K562 (cell line): ENCODE measurements around the gene SLC1A4. TPM values are rescaled to one million over a fixed set of nuclear protein-coding genes. Genes with fewer than 3 reads are reported as not detected.

Experiments used
- ARID1B ChIP-seq: fragments of 450-650 bp; IDR thresholded peaks from 2 replicates; pipeline ENCODE4 v1.6.1; 2016; ENCODE audit warnings: antibody characterized with exemption, mild to moderate bottlenecking, inconsistent platforms
- ILF3 ChIP-seq: fragments of 450-650 bp; IDR thresholded peaks from 2 replicates; pipeline ENCODE4 v1.6.1; 2018; ENCODE audit warnings: antibody characterized with exemption, mild to moderate bottlenecking, moderate library complexity, borderline replicate concordance
- ILK ChIP-seq: fragments of 450-650 bp; IDR thresholded peaks from 2 replicates; pipeline ENCODE4 v1.6.1; 2016; ENCODE audit warnings: missing genetic modification characterization, low read depth, mild to moderate bottlenecking, missing compliant biosample characterization, moderate library complexity, borderline replicate concordance
- MIER1 ChIP-seq: fragments of 450-650 bp; IDR thresholded peaks from 2 replicates; pipeline ENCODE4 v1.6.1; 2016; ENCODE audit warnings: antibody characterized with exemption, mild to moderate bottlenecking, low read depth
- NELFE ChIP-seq: IDR thresholded peaks from 2 replicates; pipeline ENCODE4 v1.6.1; 2011; ENCODE audit warnings: mild to moderate bottlenecking; ENCODE audit not compliant: insufficient read depth, insufficient read length
- NFE2 ChIP-seq: IDR thresholded peaks from 2 replicates; pipeline ENCODE4 v1.6.1; 2014; ENCODE audit warnings: antibody characterized with exemption, low read depth
- RBM15 ChIP-seq: fragments of 200-400 bp; formaldehyde crosslinking; IDR thresholded peaks from 2 replicates; pipeline ENCODE4 v1.6.1; 2018; ENCODE audit warnings: mild to moderate bottlenecking, low read length, moderate library complexity; ENCODE audit not compliant: insufficient read depth
- SIRT6 ChIP-seq: IDR thresholded peaks from one replicate; pipeline ENCODE4 v1.6.1; 2012; ENCODE audit warnings: low read depth, mild to moderate bottlenecking, control low read depth, inconsistent platforms, low read length, moderate library complexity
- SMAD4 ChIP-seq: fragments of 250-450 bp; sonication (Bioruptor Pico); conservative IDR thresholded peaks from 2 replicates; pipeline ENCODE4 v1.8.0; 2021; ENCODE audit warnings: inconsistent platforms, mild to moderate bottlenecking, moderate library complexity
- SP1 ChIP-seq: sonication (generic); formaldehyde crosslinking; IDR thresholded peaks from 2 replicates; pipeline ENCODE4 v1.8.1; 2022; ENCODE audit warnings: mild to moderate bottlenecking, missing genetic modification reagents
- ZFPM2 ChIP-seq: fragments of 250-450 bp; sonication (Bioruptor Pico); IDR thresholded peaks from 2 replicates; pipeline ENCODE4 v1.5.1; 2022; ENCODE audit warnings: mild to moderate bottlenecking
- ZNF184 ChIP-seq: sonication (generic); formaldehyde crosslinking; IDR thresholded peaks from 2 replicates; pipeline ENCODE4 v1.5.0; 2020; ENCODE audit warnings: missing genetic modification reagents
- ZNF217 ChIP-seq: sonication (generic); formaldehyde crosslinking; IDR thresholded peaks from 2 replicates; pipeline ENCODE4 v1.8.0; 2022; ENCODE audit warnings: mild to moderate bottlenecking, missing genetic modification reagents
- ZNF699 ChIP-seq: fragments of 250-450 bp; sonication (Bioruptor Pico); IDR thresholded peaks from 2 replicates; pipeline ENCODE4 v1.8.0; 2021; ENCODE audit warnings: mild to moderate bottlenecking, moderate library complexity; ENCODE audit not compliant: insufficient replicate concordance
- polyA plus RNA-seq, 8 experiments: library from polyadenylated mRNA; depleted of rRNA in 4 of 8; stranded (reverse) in 5 of 8; unstranded in 3 of 8; fragments of >200 nt; fragmentation: Nextera tagmentation in 2 of 8; fragmentation: Illumina TruSeq in 1 of 8; extraction: Ambion mirVana in 2 of 8; extraction: Trizol in 1 of 8; gene quantifications; 2 replicates each; pipeline versions ENCODE4 v1.2.1 to v1.2.3, GENCODE V29; 2011 to 2014; ENCODE audit warnings: inconsistent platforms in 1 of 8, missing spikeins in 1 of 8
- total RNA-seq, 7 experiments: library from RNA; depleted of rRNA in 6 of 7; stranded (reverse); fragments of >200 nt in 6 of 7; fragmentation: Illumina TruSeq in 2 of 7; extraction: Trizol in 2 of 7; gene quantifications; 2 replicates each; pipeline versions ENCODE4 v1.2.1 to v1.2.3, GENCODE V29; 2011 to 2021; ENCODE audit warnings: low replicate concordance in 1 of 7
- TF ChIP-seq, protein P1 (sequence below): fragments of 450-650 bp; IDR thresholded peaks from 2 replicates; pipeline ENCODE4 v1.7.1; 2018; ENCODE audit warnings: mild to moderate bottlenecking, low read depth; ENCODE audit not compliant: partially characterized antibody
- TF ChIP-seq, protein P2 (sequence below): sonication (generic); formaldehyde crosslinking; IDR thresholded peaks from 2 replicates; pipeline ENCODE4 v1.9.0; 2022; ENCODE audit warnings: mild to moderate bottlenecking, missing genetic modification reagents
- TF ChIP-seq, protein P3 (sequence below), 2 experiments: IDR thresholded peaks; 2 replicates each; pipeline ENCODE4 v1.6.1; 2011; ENCODE audit warnings: borderline replicate concordance in 1 of 2, control low read depth in 1 of 2, low read depth in 1 of 2, low read length in 1 of 2, mild to moderate bottlenecking in 1 of 2, mixed read lengths in 1 of 2, moderate library complexity in 1 of 2; ENCODE audit not compliant: insufficient read depth in 1 of 2, insufficient read length in 1 of 2, poor library complexity in 1 of 2, severe bottlenecking in 1 of 2; ENCODE audit errors: extremely low read depth in 1 of 2
- TF ChIP-seq, protein P4 (sequence below): IDR thresholded peaks from 3 replicates; pipeline ENCODE4 v1.6.1; 2011; ENCODE audit warnings: borderline replicate concordance, mild to moderate bottlenecking, moderate library complexity; ENCODE audit not compliant: insufficient read length; ENCODE audit errors: extremely low read depth
- TF ChIP-seq, protein P5 (sequence below): fragments of 450-650 bp; formaldehyde crosslinking; IDR thresholded peaks from 2 replicates; pipeline ENCODE4 v1.4.0; 2022; ENCODE audit warnings: missing genetic modification characterization

The SLC1A4 gene
- total and polyA plus RNA-seq, 9 of the 15 experiments (the other 6 are each of a cell fraction or from before 2014, with no cell fraction given) = 4.4 to 24.0 (median 10.9) TPM

DNA sequence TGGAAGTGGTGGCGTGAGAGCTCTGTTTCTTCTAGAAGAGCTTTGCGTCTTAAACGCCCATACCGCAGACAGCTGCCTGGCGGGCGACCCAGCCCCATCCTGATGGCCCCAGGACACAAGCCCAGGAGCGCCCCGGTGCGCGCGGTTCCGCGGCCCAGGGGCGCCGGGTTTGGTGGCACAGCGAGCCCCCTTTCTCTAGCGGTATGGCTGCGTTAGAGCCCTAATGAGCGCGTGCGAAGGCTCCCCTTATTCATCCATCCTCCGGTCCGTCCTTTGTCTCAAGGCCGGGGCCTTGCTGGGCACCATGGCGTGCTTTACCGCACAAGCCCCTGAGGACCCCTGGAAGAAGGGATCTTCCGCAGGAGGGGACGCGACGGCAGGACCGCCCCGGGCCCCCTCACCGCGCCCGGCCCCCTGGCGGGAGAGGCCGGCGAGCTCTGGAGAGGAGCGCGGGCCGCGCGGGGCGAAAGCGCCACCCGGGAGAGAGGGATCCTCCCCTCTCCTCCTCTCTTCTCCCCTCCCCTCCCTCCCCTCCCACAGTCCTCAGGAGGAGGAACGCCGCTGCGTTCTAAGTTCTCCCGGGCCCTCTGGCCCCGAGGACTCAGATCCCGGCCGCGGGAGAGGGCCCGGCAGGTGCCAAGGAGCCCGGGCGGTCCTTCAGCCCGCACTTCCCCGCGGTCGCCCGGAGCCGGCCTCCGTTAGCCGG is 626 bp upstream of the SLC1A4 start (continued):
- TF ChIP-seq ZNF217 (CRISPR knock-in tag) = no peak
- TF ChIP-seq RBM15 = no peak
- TF ChIP-seq, protein P1, sequence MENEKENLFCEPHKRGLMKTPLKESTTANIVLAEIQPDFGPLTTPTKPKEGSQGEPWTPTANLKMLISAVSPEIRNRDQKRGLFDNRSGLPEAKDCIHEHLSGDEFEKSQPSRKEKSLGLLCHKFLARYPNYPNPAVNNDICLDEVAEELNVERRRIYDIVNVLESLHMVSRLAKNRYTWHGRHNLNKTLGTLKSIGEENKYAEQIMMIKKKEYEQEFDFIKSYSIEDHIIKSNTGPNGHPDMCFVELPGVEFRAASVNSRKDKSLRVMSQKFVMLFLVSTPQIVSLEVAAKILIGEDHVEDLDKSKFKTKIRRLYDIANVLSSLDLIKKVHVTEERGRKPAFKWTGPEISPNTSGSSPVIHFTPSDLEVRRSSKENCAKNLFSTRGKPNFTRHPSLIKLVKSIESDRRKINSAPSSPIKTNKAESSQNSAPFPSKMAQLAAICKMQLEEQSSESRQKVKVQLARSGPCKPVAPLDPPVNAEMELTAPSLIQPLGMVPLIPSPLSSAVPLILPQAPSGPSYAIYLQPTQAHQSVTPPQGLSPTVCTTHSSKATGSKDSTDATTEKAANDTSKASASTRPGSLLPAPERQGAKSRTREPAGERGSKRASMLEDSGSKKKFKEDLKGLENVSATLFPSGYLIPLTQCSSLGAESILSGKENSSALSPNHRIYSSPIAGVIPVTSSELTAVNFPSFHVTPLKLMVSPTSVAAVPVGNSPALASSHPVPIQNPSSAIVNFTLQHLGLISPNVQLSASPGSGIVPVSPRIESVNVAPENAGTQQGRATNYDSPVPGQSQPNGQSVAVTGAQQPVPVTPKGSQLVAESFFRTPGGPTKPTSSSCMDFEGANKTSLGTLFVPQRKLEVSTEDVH = no peak
- no peak; the same call in 1 of the 2 replicates for TF ChIP-seq NFE2
- TF ChIP-seq, protein P2, sequence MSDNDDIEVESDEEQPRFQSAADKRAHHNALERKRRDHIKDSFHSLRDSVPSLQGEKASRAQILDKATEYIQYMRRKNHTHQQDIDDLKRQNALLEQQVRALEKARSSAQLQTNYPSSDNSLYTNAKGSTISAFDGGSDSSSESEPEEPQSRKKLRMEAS (CRISPR knock-in tag) = peak; percentile 73
- TF ChIP-seq ARID1B = no peak
- TF ChIP-seq ZNF184 (CRISPR knock-in tag) = no peak
- TF ChIP-seq, protein P3, sequence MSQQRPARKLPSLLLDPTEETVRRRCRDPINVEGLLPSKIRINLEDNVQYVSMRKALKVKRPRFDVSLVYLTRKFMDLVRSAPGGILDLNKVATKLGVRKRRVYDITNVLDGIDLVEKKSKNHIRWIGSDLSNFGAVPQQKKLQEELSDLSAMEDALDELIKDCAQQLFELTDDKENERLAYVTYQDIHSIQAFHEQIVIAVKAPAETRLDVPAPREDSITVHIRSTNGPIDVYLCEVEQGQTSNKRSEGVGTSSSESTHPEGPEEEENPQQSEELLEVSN (IDR thresholded peaks at IDR 0.05; ENCODE audit: borderline replicate concordance in 1 of 2, extremely low read depth in 1 of 2, insufficient read depth in 1 of 2, insufficient read length in 1 of 2, low read depth in 1 of 2, low read length in 1 of 2, poor library complexity in 1 of 2, severe bottlenecking in 1 of 2) = peak; percentile 37 to 78
- TF ChIP-seq ZFPM2 = no peak
- no peak for TF ChIP-seq ILK
- TF ChIP-seq ZNF699 (CRISPR knock-in tag) = no peak
- no peak for TF ChIP-seq ILF3
- TF ChIP-seq, protein P4, sequence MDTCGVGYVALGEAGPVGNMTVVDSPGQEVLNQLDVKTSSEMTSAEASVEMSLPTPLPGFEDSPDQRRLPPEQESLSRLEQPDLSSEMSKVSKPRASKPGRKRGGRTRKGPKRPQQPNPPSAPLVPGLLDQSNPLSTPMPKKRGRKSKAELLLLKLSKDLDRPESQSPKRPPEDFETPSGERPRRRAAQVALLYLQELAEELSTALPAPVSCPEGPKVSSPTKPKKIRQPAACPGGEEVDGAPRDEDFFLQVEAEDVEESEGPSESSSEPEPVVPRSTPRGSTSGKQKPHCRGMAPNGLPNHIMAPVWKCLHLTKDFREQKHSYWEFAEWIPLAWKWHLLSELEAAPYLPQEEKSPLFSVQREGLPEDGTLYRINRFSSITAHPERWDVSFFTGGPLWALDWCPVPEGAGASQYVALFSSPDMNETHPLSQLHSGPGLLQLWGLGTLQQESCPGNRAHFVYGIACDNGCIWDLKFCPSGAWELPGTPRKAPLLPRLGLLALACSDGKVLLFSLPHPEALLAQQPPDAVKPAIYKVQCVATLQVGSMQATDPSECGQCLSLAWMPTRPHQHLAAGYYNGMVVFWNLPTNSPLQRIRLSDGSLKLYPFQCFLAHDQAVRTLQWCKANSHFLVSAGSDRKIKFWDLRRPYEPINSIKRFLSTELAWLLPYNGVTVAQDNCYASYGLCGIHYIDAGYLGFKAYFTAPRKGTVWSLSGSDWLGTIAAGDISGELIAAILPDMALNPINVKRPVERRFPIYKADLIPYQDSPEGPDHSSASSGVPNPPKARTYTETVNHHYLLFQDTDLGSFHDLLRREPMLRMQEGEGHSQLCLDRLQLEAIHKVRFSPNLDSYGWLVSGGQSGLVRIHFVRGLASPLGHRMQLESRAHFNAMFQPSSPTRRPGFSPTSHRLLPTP = no peak
- TF ChIP-seq SP1 (CRISPR knock-in tag) = no peak
- TF ChIP-seq SMAD4 = no peak; the same call in 1 of the 2 replicates
- no peak for TF ChIP-seq SIRT6
- TF ChIP-seq, protein P5, sequence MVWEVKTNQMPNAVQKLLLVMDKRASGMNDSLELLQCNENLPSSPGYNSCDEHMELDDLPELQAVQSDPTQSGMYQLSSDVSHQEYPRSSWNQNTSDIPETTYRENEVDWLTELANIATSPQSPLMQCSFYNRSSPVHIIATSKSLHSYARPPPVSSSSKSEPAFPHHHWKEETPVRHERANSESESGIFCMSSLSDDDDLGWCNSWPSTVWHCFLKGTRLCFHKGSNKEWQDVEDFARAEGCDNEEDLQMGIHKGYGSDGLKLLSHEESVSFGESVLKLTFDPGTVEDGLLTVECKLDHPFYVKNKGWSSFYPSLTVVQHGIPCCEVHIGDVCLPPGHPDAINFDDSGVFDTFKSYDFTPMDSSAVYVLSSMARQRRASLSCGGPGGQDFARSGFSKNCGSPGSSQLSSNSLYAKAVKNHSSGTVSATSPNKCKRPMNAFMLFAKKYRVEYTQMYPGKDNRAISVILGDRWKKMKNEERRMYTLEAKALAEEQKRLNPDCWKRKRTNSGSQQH (CRISPR knock-in tag) = no peak
- no peak for TF ChIP-seq NELFE
- no peak for TF ChIP-seq MIER1
